Neural cell (in vitro differentiated cells): ENCODE data around the gene NDOR1.

Source experiments
- CTCF ChIP-seq: fragments of 450-650 bp; IDR thresholded peaks from 2 replicates; pipeline ENCODE4 v1.5.1; 2014; ENCODE audit warnings: antibody characterized with exemption, mild to moderate bottlenecking, moderate library complexity; ENCODE audit not compliant: poor library complexity, severe bottlenecking
- EP300 ChIP-seq: fragments of 450-650 bp; conservative IDR thresholded peaks from 2 replicates; pipeline ENCODE4 v1.6.1; 2014; ENCODE audit warnings: antibody characterized with exemption, mild to moderate bottlenecking, moderate library complexity; ENCODE audit not compliant: poor library complexity, severe bottlenecking
- POLR2AphosphoS5 ChIP-seq: IDR thresholded peaks from 2 replicates; pipeline ENCODE4 v1.6.1; 2012
- REST ChIP-seq: IDR thresholded peaks from 2 replicates; pipeline ENCODE4 v1.6.1; 2012; ENCODE audit warnings: borderline replicate concordance

GRCh38 chr9:137265496-137266161 is 60.1 kb downstream of the NDOR1 start:
- no peak for TF ChIP-seq CTCF
- no peak for TF ChIP-seq POLR2AphosphoS5
- TF ChIP-seq EP300, result no peak
- no peak for TF ChIP-seq REST
